A549 treated with DMSO at 1 μM for 4 hours (cell line): ENCODE measurements around the gene AMIGO1. TPM values are rescaled to one million over a fixed set of nuclear protein-coding genes. Genes with fewer than 3 reads are reported as not detected.

Experiments used
- total RNA-seq: library from RNA; stranded (reverse); fragments of 200-300 nt; extraction: Qiagen RNA extraction; gene quantifications from 5 replicates; pipeline ENCODE4 v1.2.3, GENCODE V29; 2022; ENCODE audit warnings: low read depth

AMIGO1 gene, protein sequence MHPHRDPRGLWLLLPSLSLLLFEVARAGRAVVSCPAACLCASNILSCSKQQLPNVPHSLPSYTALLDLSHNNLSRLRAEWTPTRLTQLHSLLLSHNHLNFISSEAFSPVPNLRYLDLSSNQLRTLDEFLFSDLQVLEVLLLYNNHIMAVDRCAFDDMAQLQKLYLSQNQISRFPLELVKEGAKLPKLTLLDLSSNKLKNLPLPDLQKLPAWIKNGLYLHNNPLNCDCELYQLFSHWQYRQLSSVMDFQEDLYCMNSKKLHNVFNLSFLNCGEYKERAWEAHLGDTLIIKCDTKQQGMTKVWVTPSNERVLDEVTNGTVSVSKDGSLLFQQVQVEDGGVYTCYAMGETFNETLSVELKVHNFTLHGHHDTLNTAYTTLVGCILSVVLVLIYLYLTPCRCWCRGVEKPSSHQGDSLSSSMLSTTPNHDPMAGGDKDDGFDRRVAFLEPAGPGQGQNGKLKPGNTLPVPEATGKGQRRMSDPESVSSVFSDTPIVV
- 1.0 to 1.5 TPM (median 1.2 TPM) in 5 replicates for total RNA-seq

DNA sequence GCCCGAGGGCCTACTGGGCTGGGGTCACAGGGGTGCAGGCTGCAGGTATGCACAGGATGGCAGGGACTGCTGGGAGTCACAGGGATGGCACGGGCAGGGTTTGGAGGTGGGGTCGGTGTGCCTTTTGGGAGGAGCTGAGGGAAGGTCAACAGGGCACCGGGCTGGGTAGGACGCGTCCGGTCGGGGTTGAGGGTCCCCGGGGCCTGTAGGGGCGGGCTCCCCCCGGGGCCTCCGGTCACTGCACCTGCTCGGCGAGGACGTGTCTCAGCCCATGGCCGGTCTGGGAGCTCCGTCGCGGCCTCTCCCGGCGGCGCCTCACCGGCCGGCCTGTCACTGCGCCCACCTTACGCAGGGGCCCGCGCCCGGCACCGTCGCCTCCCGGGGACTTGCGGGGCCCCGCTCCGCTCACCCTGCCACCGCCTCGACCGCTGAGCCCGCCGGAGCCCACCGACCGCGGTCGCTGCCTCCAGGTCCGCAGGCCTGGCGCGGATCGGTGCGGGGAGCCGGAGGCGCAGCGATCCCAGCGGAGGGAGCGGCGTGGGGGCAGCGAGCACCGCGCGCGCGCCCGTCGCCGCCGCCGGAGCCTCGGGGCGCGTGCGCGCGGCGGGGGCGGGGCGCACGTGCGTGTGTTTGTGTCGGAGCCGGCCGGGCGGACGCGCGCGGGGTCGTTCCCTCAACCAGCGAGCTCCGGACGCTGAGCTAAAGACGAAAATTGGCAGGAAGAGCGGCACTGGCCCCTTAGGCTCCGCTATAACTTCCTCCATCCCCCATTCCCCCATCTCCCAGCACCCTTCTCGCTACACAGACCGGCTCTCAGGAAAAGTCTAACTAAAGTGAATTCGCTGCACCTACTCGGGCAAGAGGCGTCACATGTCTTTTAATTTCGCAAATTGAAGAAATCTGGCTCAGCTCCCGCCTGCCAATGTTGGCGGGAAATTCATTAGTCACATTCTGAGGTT is at the start of gene AMIGO1:
Gene AMIGO1, minus strand, starts transcription at position 552 of the 959 bp plus-strand sequence. CDS start 815 bp downstream, outside the sequence.

DNA sequence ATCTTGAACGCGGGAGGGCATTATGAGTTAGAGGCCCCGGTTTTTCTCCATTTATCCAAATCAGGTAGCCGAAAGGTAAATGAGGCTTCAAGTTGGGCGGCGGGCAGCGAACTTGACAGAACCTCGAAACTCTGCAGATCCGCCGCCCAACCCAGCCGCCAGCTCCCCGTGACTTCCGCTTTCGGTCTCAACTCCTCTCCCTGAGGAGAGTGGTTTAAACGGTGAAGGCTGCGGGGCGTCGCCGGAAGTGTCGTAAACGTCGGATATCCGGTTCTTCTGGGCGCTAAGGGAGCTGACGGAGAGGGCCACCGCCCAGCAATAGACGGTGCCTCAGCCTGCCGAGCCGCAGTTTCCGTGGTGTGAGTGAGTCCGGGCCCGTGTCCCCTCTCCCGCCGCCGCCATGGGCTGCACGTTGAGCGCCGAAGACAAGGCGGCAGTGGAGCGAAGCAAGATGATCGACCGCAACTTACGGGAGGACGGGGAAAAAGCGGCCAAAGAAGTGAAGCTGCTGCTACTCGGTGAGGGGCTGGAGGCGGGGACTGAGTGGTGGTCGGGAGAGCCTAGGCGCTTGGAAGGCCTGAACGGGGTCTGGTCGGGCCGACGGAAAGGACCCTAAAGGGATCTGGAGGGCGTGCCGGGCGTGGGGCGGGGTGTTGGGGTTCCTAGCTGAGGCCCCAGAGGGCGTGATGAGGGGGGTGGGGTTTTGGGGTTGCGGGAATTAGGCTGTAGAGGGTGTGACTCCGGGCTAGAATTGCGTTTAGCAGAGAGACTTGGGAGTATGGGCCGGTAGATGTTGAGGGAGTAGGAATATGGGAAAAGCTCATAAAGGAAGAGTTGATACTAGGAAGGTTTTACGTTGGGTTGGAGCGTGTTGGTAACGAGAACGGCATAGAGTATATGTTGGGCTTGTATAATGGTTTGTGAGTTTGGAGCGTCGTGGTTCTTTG is 39.1 kb upstream of the AMIGO1 start, which contains the start of gene GNAI3:
Gene GNAI3, plus strand, starts transcription at position 295 of the 947 bp plus-strand sequence. Its CDS starts 106 bp downstream, at position 401.

DNA sequence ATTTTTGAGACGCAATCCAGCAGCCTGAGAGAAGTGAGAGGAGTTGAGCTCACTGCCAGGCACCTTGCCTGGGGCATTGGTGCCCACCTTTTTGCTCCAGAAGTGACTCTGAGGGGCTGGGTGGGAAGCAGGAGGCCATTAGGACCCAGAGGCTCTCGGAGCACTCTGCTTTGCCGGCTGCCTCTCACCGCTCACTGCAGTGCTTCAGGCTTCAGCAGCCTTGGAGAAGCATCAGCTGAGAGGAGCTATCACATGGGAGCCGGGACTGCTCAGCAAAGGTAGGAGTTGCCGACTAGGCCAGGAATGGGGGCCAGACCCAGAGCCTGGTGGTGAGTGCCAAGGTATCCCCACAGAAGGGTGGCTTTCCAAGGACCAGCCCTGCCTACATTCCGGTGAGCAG is 30.1 kb upstream of the AMIGO1 start, which contains the start of gene GPR61:
Gene GPR61, plus strand, starts transcription at position 197 of the 400 bp plus-strand sequence. CDS start 3,151 bp downstream, outside the sequence.

DNA sequence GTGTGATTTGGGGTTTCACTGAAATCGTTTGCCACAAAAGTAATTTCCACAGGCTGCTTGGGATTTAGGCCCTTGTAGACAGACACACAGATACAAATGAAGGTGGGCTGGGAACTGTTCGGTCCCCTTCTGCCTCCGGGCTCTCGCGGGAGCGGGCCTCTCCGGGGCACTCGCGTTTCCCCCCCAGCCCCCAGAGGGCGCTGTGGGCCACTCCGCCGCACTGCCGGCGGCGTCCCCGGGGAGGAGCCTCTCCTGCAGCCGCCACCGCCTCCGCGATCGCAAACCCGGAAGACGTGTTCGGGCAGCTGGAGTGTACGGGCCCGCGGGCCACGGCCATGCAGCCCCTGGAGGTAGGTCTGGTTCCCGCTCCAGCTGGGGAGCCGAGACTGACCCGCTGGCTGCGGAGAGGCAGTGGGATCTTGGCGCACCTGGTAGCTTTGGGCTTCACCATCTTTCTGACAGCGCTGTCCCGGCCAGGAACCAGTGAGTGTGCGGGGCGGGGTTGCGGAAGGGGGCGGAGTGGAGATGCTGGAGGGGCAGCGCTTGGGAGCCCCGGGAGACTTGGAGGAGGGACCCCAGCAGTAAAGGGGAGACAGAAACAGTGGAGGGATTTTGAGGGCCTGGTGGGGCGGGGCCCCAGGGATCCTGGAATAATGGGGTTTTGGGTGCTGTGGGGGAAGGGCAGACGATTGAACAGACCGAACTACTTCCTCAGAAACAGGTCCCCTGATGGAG is 15.6 kb downstream of the AMIGO1 start, which contains the start of gene CYB561D1:
Gene CYB561D1, plus strand, starts transcription at position 290 of the 735 bp plus-strand sequence. Its CDS starts 46 bp downstream, at position 336.

DNA sequence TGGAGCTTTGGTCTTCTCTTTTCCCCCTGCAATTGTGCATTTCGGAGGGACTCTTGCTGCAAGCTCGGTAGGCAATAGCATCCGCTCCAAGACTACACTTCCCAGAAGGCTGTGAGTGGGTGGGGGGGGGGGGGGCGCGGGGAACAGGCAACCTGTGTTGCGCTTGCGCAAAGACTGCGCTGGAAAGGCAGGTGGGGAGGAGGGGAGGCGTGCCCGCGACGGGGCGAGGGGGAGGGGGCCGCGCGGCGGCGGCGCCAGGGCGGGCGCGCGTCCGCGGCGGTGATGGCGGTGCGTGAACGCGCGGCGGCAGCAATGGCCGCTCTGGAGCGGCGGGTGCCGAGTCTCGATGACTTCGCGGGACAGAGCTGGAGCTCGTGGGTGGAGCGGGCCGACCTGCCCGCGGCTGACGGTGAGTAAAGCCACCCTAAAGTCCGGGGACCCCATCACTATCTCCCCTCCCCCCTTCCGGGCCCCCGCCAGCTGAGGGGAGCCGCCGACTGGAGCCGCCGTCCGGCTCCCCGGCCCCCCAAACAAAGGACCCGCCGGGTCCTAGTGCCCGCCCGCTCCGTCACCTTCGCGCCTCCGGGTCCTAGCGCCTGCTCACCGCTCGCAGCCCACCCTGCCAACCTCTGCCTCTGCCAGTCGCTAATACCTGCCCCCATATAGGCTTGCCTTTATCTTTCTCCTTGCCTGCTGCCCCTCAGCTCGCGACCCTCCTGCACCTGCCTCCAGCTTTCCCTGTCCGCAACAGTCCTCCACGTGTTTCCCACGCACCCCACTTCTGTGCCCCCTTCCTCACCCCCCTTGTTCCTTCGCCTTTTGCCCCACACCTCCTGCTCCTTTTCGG is 25.6 kb downstream of the AMIGO1 start, which contains the start of gene ATXN7L2:
Gene ATXN7L2, plus strand, starts transcription at position 234 of the 847 bp plus-strand sequence. Its CDS starts 49 bp downstream, at position 283.

DNA sequence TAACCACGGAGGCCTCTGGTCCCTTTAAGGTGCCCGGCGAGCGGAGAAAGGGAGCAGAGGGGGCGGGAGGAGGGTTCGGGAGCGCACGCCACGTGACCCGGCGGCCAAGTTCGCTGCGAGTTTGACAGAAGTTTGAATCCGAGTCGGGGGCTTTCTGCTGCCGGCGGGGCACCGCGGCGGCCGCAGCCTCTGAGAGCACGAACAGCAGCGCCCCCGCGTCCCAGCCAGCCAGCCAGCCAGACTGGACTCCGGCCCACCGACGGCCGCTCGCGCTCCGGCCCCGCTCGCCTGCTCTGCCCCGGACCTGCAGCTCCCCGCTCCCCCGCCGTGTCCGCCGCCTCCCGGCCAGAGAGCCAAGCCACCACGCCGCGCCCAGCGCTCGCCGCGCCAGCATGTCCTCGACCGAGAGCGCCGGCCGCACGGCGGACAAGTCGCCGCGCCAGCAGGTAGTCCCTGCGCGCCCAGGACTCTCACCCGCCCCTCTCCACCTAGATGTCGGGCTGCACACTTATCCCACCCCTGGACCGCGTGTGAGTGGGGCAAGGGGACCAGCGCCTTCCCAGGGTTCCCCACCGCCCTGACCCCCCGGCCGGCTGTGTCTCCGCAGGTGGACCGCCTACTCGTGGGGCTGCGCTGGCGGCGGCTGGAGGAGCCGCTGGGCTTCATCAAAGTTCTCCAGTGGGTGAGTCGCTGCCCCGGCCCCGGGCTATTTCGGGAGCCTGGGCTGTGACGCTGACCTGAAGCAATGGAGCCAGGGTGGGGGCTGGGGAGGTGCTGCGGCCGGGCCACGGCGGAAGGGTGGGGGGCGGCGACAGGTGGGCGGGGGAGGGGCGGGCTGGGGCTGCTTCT is 42.9 kb downstream of the AMIGO1 start, which contains the start of gene SYPL2:
Gene SYPL2, plus strand, starts transcription at position 95 of the 849 bp plus-strand sequence. Its CDS starts 298 bp downstream, at position 393.

Other genes starting within 250 kb of the AMIGO1 start
- gene PSRC1, start 226.6 kb downstream of the AMIGO1 start, total RNA-seq: 18.6 to 25.2 TPM (median 24.6 TPM) in 5 replicates
- gene MYBPHL, start 202.7 kb downstream of the AMIGO1 start, total RNA-seq: not detected in 5 replicates
- gene SORT1, start 111.8 kb downstream of the AMIGO1 start, total RNA-seq: 3.7 to 4.7 TPM (median 4.4 TPM) in 5 replicates
- 104 to 114 TPM (median 113 TPM) in 5 replicates for gene PSMA5, start 83.3 kb downstream of the AMIGO1 start, total RNA-seq
- 0.10 to 0.19 TPM (median 0.15 TPM) in 5 replicates for gene SYPL2, start 43.2 kb downstream of the AMIGO1 start, total RNA-seq
- gene ATXN7L2, start 25.8 kb downstream of the AMIGO1 start, total RNA-seq: 2.0 to 3.8 TPM (median 2.8 TPM) in 5 replicates
- 4.5 to 5.2 TPM (median 4.8 TPM) in 5 replicates for gene CYB561D1, start 15.6 kb downstream of the AMIGO1 start, total RNA-seq
- gene GPR61, start 30.1 kb upstream of the AMIGO1 start, total RNA-seq: not detected in 5 replicates
- 4.7 to 5.9 TPM (median 5.4 TPM) in 5 replicates for gene GNAI3, start 38.9 kb upstream of the AMIGO1 start, total RNA-seq
- 0.13 to 0.20 TPM (median 0.18 TPM) in 3 of 5 replicates, not detected in the others for gene GNAT2, start 109.9 kb upstream of the AMIGO1 start, total RNA-seq
- gene AMPD2, start 110.1 kb upstream of the AMIGO1 start, total RNA-seq: 28.3 to 31.7 TPM (median 30.6 TPM) in 5 replicates
- gene GSTM4, start 146.4 kb upstream of the AMIGO1 start, total RNA-seq: 8.5 to 10.7 TPM (median 9.6 TPM) in 5 replicates
- gene GSTM2, start 158.3 kb upstream of the AMIGO1 start, total RNA-seq: 3.2 to 5.2 TPM (median 4.0 TPM) in 5 replicates
- not detected in 5 replicates for gene GSTM1, start 178.1 kb upstream of the AMIGO1 start, total RNA-seq
- gene GSTM5, start 202.5 kb upstream of the AMIGO1 start, total RNA-seq: not detected in 5 replicates
- gene GSTM3, start 231.3 kb upstream of the AMIGO1 start, total RNA-seq: 21.7 to 33.5 TPM (median 24.4 TPM) in 5 replicates